Activated naive CD4-positive, alpha-beta T cell treated with Interleukin-2 at 50 U/mL for 16 hours (primary cell): ENCODE measurements around the gene FRAT1.
"Not testable (repeated sequence)": the region's sequence is repeated elsewhere in the genome, so short reads cannot be mapped to it uniquely, and the experiment has no call there.

Experiments used
- DNase-seq: peaks from one replicate; pipeline ENCODE4 v3.0.0-alpha.2; 2020

The FRAT1 gene

GRCh38 chr10:97335188-97335619, 16.1 kb downstream of the FRAT1 start:
- no peak for DNase-seq

- DNase-seq: no peak
Observed at GRCh38 chr10:97336006-97336405, 16.9 kb downstream of the FRAT1 start.

- no peak for DNase-seq
Observed at GRCh38 chr10:97336446-97336845, 17.4 kb downstream of the FRAT1 start.

GRCh38 chr10:97336942-97337831, 18.1 kb downstream of the FRAT1 start:
- DNase-seq: no peak

DNA sequence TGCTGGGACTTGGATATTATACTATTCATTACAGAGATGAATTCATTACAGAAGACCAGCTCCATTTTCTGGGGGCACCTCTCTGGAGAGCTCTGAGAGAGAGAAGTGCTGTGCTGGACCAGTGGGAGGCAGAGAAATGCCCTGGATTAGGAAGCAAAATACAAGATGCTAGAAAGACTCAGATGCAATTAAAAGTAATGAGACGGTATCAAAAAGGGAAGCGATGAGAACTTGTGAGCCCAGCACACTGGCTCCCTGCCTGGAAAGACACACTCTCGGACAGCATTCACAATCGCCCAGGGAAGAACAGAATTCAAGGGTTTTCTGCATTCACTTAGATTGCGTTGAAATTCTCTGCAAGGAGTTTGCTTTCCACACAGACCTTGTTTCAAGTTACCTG, 19.0 kb downstream of the FRAT1 start:
- no peak for DNase-seq

- no peak for DNase-seq
Observed at GRCh38 chr10:97341416-97341815, 22.3 kb downstream of the FRAT1 start.

DNA sequence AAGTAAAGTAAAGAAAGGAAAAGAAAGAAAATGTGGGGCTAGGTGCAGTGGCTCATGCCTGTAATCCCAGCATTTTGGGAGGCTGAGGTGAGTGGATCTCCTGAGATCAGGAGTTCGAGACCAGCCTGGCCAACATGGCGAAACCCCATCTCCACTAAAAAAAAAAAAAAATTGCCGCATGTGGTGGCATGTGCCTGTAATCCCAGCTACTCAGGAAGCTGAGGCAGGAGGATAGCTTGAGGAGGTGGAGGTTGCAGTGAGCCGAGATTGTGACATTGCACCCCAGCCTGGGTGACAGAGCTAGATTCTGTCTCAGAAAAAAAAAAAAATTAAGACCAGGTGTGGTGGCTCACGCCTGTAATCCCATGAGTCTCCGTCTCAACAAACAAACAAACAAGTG, 24.6 kb downstream of the FRAT1 start:
- DNase-seq: not testable (repeated sequence)

DNA sequence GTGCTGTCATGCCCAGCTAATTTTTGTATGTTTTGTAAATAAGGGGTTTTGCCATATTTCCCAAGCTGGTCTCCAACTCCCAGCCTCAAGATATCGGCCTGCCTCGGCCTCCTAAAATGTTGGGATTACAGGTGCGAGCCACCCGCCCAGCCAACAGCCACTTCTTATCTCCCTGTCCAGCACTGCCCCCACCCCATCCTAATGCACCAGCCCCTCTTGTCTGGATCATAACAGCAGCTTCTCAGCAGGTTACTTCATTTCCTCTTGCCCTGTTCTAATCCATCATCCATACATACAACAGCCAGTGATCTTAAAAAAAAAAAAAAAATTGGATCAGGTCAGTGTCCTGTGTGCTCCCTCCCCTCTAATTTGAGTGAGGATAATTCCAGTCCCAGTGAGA, 28.2 kb downstream of the FRAT1 start:
- no peak for DNase-seq

- DNase-seq: no peak
Observed at GRCh38 chr10:97349752-97350513, 30.9 kb downstream of the FRAT1 start.

- no peak for DNase-seq
Observed at GRCh38 chr10:97353945-97354344, 34.9 kb downstream of the FRAT1 start.

DNA sequence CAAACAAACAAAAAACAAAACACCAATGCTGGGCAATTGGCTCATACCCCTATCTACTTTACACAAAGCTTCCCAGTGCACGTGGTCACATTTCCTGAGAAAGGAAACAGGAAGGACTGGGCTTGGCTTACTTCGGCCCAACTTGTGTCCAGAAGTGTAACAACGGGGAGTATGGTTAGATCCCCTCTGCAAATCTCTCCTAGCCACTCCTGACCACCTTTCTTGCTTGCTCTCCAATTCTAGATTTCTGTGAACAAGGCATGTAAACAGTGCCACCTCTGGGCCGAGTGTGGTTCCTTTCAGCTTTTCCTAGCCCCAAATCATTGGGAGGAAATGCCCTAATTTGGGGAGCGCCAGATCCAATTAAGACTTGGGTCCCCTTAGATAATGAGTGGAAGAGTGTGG, 36.5 kb downstream of the FRAT1 start:
- DNase-seq: no peak

DNA sequence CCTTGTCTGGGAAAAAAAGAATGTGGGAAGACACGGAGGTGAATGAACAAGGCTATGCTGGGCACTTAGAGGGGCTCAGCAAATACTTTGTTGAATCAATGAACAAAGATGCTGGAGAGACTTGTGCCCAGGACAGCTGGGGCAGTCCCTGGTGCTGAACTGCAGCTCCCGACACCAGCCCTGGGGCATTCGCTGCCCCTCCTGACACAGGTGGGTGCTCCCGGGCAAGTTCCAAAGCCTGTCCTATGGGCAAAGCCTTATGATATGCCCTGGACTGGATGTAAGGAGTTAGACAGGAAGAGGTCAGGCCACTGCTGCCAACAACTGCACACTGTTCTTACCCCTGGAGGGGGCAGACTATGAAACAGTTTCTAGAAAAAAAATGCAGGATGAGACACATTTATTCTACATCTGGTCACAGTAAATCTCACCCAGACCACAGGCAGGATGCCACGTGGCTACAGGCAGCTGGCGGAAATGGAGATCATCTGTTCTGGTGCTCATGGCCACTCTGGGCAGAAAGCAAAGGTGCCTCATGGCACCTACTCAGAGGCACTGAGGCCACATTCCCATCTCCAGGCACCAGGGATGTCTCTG, 37.3 kb downstream of the FRAT1 start:
- no peak for DNase-seq

- DNase-seq: no peak
Observed at GRCh38 chr10:97356918-97357317, 37.8 kb downstream of the FRAT1 start.

DNA sequence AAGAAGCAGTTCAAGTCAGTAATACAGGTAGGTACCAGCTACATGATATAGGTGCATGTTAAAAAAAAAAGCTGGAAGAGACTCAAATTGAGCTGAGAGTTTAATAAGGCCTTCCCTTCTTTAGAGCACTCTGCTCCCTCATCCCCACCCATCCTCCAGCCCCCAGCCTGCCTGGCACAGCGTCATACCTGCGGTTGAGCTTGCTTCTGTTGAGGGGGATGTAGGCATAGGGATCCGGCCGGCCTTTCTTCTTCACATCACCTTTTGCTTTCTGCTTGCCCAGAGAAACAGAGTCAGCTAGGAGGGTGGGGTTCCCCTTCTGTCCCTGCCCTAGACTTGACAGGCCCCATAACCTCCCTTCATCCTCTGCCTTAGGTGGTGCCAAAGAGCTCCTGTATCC, 39.3 kb downstream of the FRAT1 start:
- DNase-seq: no peak

DNA sequence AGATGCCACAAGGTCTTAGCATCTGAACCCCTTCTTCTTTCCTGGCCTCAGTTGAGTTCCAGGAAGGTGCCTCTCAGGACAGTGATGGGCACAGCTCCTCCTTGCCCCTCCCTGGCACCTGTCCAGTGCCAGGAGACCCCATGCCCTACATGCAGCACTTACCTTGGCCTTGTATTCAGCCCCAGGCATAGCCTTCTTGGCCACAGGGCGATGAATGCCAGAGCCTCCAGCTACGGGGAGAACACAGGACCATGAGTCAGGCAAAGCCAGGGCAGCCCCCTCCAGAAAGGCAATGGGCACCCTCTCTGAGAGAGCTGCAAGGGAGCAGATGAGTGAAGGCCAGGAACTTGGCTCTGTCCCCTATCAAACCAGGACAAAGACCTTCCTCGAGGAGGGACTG, 39.7 kb downstream of the FRAT1 start:
- no peak for DNase-seq

- DNase-seq: no peak
Observed at GRCh38 chr10:97360705-97361536, 41.9 kb downstream of the FRAT1 start.

- no peak for DNase-seq
Observed at GRCh38 chr10:97361537-97361901, 42.4 kb downstream of the FRAT1 start.

DNA sequence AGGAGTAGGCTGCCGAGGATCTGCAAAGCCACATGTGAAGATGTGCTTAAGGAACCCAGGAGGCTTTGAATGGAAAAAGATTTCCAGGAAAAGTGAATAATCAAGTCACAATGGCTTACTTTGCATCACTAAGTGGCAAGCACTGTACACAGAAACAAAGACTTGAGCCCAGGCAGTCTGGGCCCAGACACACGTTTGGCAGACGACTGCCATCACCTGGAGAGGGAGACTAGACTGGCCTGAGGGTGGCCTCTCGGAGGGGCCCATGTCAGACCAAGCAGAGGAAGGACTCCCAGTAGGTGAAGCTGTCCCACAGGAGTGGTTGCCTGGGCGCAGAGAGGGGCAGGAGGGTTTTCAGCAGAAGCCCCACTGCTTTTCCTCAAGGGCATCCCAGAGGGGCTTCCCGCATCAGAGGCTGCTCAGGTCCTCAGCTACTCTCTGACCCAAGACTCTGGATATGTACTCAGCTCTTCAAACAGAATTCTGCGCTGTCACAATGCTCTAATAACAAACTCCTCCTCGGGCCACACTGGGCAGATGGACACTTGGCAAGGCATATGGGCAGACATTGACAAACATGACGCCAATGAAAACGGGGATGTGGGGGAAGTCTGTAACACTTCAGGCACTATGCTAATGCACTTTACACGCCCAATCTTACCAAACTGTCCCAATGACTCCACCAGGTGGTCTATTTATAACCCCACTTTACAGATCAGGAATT, 43.4 kb downstream of the FRAT1 start:
- no peak for DNase-seq

DNA sequence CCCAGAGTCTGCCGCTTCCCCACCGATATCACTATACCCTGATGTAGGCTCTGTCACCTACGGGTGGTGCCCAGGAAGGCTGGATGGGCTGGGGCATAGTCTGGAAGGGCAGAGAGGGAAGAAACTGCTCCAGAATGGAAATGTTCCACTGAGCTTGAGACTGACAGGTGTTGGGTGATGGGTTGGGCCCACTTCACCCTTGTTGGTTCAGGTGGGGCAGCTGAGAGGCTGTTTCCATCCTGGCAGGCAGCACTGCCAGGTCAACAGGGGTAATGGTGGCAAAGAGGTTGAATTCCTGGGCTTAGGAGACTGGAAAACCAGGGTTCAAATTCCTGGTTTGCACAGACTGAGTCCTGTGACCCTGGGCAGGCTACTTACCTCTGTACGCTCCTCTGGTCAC, 44.0 kb downstream of the FRAT1 start:
- DNase-seq: no peak

DNA sequence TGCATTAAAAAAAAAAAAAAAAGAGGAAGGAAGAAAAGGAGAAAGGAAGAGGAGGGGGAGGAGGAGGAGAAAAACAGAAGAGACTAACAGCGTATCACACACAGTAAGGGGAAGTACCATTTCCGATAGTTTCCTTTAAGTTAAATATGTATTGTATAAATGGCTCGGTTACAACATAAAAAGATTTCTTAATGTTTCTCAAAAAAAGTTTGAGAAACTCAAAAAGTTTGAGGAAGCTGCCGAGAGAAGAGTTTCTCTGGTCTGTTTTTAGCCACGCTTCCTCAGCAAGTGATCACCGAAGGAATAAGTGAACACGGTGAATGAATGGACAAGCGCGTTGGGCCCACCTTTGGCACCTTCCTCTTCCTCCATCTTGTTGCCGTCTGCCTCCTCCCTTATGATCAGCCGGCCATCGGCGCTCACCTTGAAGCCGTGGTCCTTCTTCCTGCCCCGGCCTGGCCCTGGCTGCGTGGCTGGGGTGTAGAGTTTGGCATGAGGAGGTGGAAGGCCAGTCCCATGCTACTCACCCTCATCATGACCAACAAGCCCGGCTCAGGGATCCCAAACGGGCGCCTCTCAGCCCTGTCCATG, 46.8 kb downstream of the FRAT1 start:
- DNase-seq: no peak

DNA sequence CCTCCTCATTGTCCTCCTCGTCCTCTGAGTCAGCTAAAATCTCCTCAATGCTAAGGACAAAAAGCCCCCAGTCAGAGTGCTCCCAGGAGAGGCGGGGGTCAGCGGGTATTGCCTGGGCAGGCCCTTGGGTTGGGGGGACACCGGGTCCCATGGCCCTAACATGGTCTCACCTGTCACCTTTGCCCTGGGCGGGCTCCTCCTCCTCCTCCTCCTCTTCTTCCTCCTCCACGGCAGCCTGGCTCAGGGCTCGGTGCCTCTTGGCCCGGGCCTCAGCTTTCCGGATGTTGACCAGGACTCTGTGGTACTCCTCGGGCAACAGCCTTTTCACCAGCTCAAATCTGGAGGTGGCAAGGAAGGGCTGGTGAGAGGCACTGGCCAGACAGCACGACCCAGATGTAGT, 47.5 kb downstream of the FRAT1 start:
- no peak for DNase-seq

- DNase-seq: no peak
Observed at GRCh38 chr10:97367126-97367649, 48.1 kb downstream of the FRAT1 start.
